ENCODE results near the gene TFCP2.

DNA sequence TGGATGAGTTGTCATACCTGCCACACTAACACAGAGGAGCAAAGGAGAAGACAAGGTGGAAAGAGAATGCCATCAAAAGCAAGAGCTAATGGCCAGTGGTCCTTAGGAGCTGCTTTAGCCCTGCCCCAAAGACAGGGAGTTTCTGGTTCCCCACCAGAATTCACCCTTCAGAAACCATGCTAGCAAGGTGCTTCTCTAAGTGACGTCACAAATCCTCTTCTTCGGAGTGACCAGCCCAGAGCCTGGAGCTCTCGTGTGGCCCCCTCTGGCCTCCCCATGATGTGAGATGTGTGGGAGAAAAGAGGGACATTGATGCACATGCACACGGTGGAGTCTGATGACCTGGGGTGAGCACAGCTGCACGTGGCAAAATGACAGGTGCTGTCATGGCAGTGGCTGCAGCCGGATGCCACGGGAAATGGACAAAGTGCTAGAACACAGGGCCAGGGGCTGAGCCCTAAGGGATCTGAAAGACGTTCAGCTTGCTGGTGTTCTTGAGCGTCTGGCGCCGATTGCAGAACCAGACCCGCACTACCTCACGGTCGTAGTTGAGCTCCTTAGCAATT is 16.9 kb upstream of the TFCP2 start:
- TF ChIP-seq, protein P1, sequence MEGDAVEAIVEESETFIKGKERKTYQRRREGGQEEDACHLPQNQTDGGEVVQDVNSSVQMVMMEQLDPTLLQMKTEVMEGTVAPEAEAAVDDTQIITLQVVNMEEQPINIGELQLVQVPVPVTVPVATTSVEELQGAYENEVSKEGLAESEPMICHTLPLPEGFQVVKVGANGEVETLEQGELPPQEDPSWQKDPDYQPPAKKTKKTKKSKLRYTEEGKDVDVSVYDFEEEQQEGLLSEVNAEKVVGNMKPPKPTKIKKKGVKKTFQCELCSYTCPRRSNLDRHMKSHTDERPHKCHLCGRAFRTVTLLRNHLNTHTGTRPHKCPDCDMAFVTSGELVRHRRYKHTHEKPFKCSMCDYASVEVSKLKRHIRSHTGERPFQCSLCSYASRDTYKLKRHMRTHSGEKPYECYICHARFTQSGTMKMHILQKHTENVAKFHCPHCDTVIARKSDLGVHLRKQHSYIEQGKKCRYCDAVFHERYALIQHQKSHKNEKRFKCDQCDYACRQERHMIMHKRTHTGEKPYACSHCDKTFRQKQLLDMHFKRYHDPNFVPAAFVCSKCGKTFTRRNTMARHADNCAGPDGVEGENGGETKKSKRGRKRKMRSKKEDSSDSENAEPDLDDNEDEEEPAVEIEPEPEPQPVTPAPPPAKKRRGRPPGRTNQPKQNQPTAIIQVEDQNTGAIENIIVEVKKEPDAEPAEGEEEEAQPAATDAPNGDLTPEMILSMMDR (IDR thresholded peaks at IDR 0.05): no peak
- no peak for TF ChIP-seq POLR2A (IDR thresholded peaks at IDR 0.05)
